ENCODE results near the gene MGAT4B.

- TF ChIP-seq ZNF816 (CRISPR knock-in tag; IDR thresholded peaks at IDR 0.05; ENCODE audit: borderline replicate concordance) (no peak), FOXO4 (CRISPR knock-in tag; conservative IDR thresholded peaks at IDR 0.05) (no peak), TBP (CRISPR knock-in tag; IDR thresholded peaks at IDR 0.05) (no peak), CBX2 (IDR thresholded peaks at IDR 0.05; ENCODE audit: low read depth, low read length) (no peak), CBX2 (CRISPR knock-in tag; IDR thresholded peaks at IDR 0.05; ENCODE audit: low read depth) (no peak), DNMT3B (CRISPR knock-in tag; conservative IDR thresholded peaks at IDR 0.05) (no peak), NFKB2 (CRISPR knock-in tag; IDR thresholded peaks at IDR 0.05; ENCODE audit: borderline replicate concordance) (no peak), AGO1 (IDR thresholded peaks at IDR 0.05; ENCODE audit: low read depth, low read length, poor library complexity, severe bottlenecking) (no peak), FOXA1 (IDR thresholded peaks at IDR 0.05) (no peak), FOXA1 (CRISPR knock-in tag; IDR thresholded peaks at IDR 0.05) (no peak), CENPT (CRISPR knock-in tag; IDR thresholded peaks at IDR 0.05; ENCODE audit: low read depth) (no peak), ZBTB43 (CRISPR knock-in tag; conservative IDR thresholded peaks at IDR 0.05) (no peak)
These were observed 26.3 kb downstream of the MGAT4B start for GRCh38 chr5:179780362-179780761.

All from HepG2 (cell line).